CD14-positive monocyte (primary cell): ENCODE measurements around the gene IWS1. TPM values are rescaled to one million over a fixed set of nuclear protein-coding genes. Genes with fewer than 3 reads are reported as not detected.
A peak's percentile ranks its signal among the peaks of the same experiment; 100 is the strongest.

Source experiments
- DNase-seq, 3 donors: peaks; one replicate each; pipeline ENCODE4 v3.0.0-alpha.2; 2011 to 2022
- H2AFZ ChIP-seq: 2 replicates; pipeline ENCODE4 v1.6.0; 2012; ENCODE audit warnings: mild to moderate bottlenecking, low read depth, low read length, inconsistent platforms; ENCODE audit not compliant: insufficient read depth, poor library complexity, severe bottlenecking
- H3K27ac ChIP-seq, 2 donors: 1 replicate in 1 of 2; 2 replicates in 1 of 2; pipeline ENCODE4 v1.5.1; 2012 to 2013; ENCODE audit warnings: low read length in 2 of 2, control low read depth in 1 of 2, inconsistent platforms in 1 of 2, low read depth in 1 of 2, mild to moderate bottlenecking in 1 of 2
- H3K27me3 ChIP-seq, 2 donors: one replicate each; pipeline versions ENCODE4 v1.6.0 to v1.6.1; 2011 to 2013; ENCODE audit warnings: low read length in 2 of 2; ENCODE audit not compliant: control insufficient read depth in 2 of 2, insufficient read depth in 2 of 2
- H3K36me3 ChIP-seq, 2 donors: replicated peaks in 1 of 2; 1 replicate in 1 of 2; 2 replicates in 1 of 2; pipeline versions ENCODE4 v1.5.1 to v1.6.1; 2012 to 2013; ENCODE audit warnings: low read length in 2 of 2, control low read depth in 1 of 2, inconsistent platforms in 1 of 2, mild to moderate bottlenecking in 1 of 2; ENCODE audit not compliant: insufficient read depth in 2 of 2, control insufficient read depth in 1 of 2
- H3K4me1 ChIP-seq, 2 donors: 1 replicate in 1 of 2; 2 replicates in 1 of 2; pipeline versions ENCODE4 v1.5.1 to v1.6.1; 2012 to 2013; ENCODE audit warnings: low read length in 2 of 2, control low read depth in 1 of 2, inconsistent platforms in 1 of 2, mild to moderate bottlenecking in 1 of 2, moderate library complexity in 1 of 2; ENCODE audit not compliant: insufficient read depth in 2 of 2, control insufficient read depth in 1 of 2
- H3K4me2 ChIP-seq: replicated peaks from 2 replicates; pipeline ENCODE3; 2012; ENCODE audit warnings: low read length, moderate library complexity, mild to moderate bottlenecking; ENCODE audit not compliant: poor library complexity, severe bottlenecking; ENCODE audit errors: extremely low read depth
- H3K4me3 ChIP-seq, 3 experiments: fragments of 200-600 bp in 1 of 3; sonication (generic) in 1 of 3; replicated peaks in 1 of 3; 1 replicate in 2 of 3; 2 replicates in 1 of 3; pipeline ENCODE4 v1.5.1; 2011 to 2013; ENCODE audit warnings: low read length in 3 of 3, mild to moderate bottlenecking in 3 of 3, control low read depth in 2 of 3, low read depth in 2 of 3, inconsistent platforms in 1 of 3, moderate library complexity in 1 of 3
- H3K79me2 ChIP-seq: 2 replicates; pipeline ENCODE4 v1.6.0; 2012; ENCODE audit warnings: mild to moderate bottlenecking, control low read depth, inconsistent platforms, low read length, moderate library complexity; ENCODE audit not compliant: insufficient read depth
- H3K9ac ChIP-seq: 2 replicates; pipeline ENCODE4 v1.6.0; 2017; ENCODE audit warnings: low read length, mild to moderate bottlenecking; ENCODE audit not compliant: insufficient read depth, poor library complexity, severe bottlenecking
- H3K9me3 ChIP-seq, 2 donors: replicated peaks in 1 of 2; 1 replicate in 1 of 2; 2 replicates in 1 of 2; pipeline versions ENCODE4 v1.5.1 to v1.6.1; 2012 to 2013; ENCODE audit warnings: low read length in 2 of 2, control low read depth in 1 of 2; ENCODE audit not compliant: control insufficient read depth in 1 of 2, insufficient read depth in 1 of 2
- H4K20me1 ChIP-seq: 2 replicates; pipeline ENCODE4 v1.6.0; 2012; ENCODE audit warnings: mild to moderate bottlenecking, low read length, control low read depth, moderate library complexity; ENCODE audit not compliant: insufficient read depth
- H3K27ac Mint-ChIP-seq, 7 donors: one replicate each; pipeline ENCODE4 v1.8.0; 2020; ENCODE audit warnings: mild to moderate bottlenecking in 7 of 7, mixed read lengths in 7 of 7, moderate library complexity in 6 of 7, inconsistent platforms in 2 of 7
- H3K27me3 Mint-ChIP-seq, 3 donors: one replicate each; pipeline ENCODE4 v1.8.0; 2021 to 2022; ENCODE audit warnings: low read depth in 3 of 3, mild to moderate bottlenecking in 3 of 3, mixed read lengths in 3 of 3, moderate library complexity in 3 of 3, inconsistent platforms in 1 of 3
- H3K36me3 Mint-ChIP-seq, 2 donors: one replicate each; pipeline ENCODE4 v1.8.0; 2020; ENCODE audit warnings: mixed read lengths in 2 of 2, inconsistent platforms in 1 of 2, mild to moderate bottlenecking in 1 of 2
- H3K4me1 Mint-ChIP-seq: one replicate; pipeline ENCODE4 v1.8.0; 2020; ENCODE audit warnings: mild to moderate bottlenecking, mixed read lengths
- H3K4me3 Mint-ChIP-seq, 2 donors: one replicate each; pipeline ENCODE4 v1.8.0; 2020; ENCODE audit warnings: mild to moderate bottlenecking in 2 of 2, mixed read lengths in 2 of 2, moderate library complexity in 1 of 2
- H3K9me3 Mint-ChIP-seq, 7 donors: one replicate each; pipeline ENCODE4 v1.8.0; 2020 to 2022; ENCODE audit warnings: mixed read lengths in 7 of 7, mild to moderate bottlenecking in 6 of 7, moderate library complexity in 6 of 7, inconsistent platforms in 2 of 7
- WGBS: methylation state at CpG from one replicate; pipeline ENCODE4 v1.1.5; 2013; ENCODE audit warnings: missing lambda C conversion rate; ENCODE audit not compliant: insufficient coverage; 5-methylcytosine and 5-hydroxymethylcytosine counted together
- intact Hi-C, 2 donors: fragments of 100-400 bp; cut with micrococcal nuclease; formaldehyde crosslinking; loops; one replicate each; pipeline versions ENCODE4 v1.15.0 to v1.15.1; 2023
- polyA plus RNA-seq, 3 donors: library from polyadenylated mRNA; depleted of rRNA in 1 of 3; unstranded in 2 of 3; stranded (reverse) in 1 of 3; fragments of 300-500 nt in 2 of 3; fragments of >200 nt in 1 of 3; fragmentation: Illumina TruSeq in 2 of 3; gene quantifications; 1 replicate in 2 of 3; 2 replicates in 1 of 3; pipeline ENCODE4 v1.2.3, GENCODE V29; 2012 to 2021
- TF ChIP-seq, protein P1 (sequence below): fragments of 200-600 bp; IDR thresholded peaks from one replicate; pipeline ENCODE4 v1.8.0; 2022; ENCODE audit warnings: antibody characterized with exemption, mild to moderate bottlenecking

Gene IWS1
- polyA plus RNA-seq, 3 donors: 7.9 to 21.3 (median 15.6) TPM

DNA sequence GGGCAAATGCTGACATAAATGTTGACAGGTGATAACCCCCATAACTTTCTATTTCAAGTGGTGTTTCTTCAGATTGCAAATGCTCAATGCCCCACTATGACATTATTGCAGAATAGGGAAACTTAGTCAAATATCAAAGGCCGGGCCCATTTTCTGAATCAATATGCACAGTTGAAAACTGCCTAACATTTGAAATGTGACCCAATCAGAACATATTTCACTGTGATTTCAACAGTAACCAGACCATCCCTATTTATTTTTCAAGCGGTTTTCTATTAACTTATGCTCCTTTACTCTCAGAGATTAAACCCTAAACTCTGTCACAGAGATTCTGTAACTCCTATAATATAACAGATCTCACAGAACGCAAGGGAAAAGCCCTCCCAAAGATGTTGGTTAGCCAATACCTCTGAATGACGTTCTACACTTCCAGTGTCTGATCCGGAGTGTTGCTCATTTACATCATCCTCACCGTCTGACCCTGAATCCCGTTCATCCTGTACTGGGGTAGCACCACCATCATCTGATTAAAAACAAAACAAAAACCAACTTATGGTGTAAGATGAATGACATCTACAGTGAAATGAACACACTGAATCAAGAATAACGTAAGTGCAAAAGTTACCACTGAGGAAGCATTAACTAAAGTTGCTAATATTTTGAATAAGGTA lies 2.9 kb downstream of the IWS1 start:
- Histone ChIP-seq H3K79me2 (peaks cover 79% of the 10 kb centered on the region), H3K27me3 (no peaks in the 10 kb centered on the region), H3K4me2 (no peak overlapping the region), H2AFZ (no peak overlapping the region), H3K4me1 (peaks cover 18 to 23% of the 10 kb centered on the region in 2 donors), H3K9ac (no peak overlapping the region), H3K27ac (no peak overlapping the region), H4K20me1 (peaks cover 26% of the 10 kb centered on the region), H3K4me3 (no peak overlapping the region), H3K9me3 (no peaks in the 10 kb centered on the region), H3K36me3 (peaks cover 39 to 55% of the 10 kb centered on the region in 2 donors)
- Mint-ChIP-seq H3K36me3 (peaks cover 35 to 42% of the 10 kb centered on the region in 2 donors), H3K27me3 (no peaks in the 10 kb centered on the region), H3K9me3 (no peaks in the 10 kb centered on the region), H3K4me1 (peaks cover 17% of the 10 kb centered on the region), H3K27ac (peak overlapping the region in 2 of 7 donors; percentile 11 to 20), H3K4me3 (no peak overlapping the region)
- DNase-seq: no peak
- intact Hi-C loops: loop anchor here (5.0 to 10.0 kb wide), 3 partner anchors 99 to 504 kb away; partner anchors contain the start of genes SFT2D3 (in 2 of the 2) and SAP130 (in 1 of the 2)
- 95% methylated on average over 4 of the region's 8 CpGs for WGBS
- TF ChIP-seq, protein P1, sequence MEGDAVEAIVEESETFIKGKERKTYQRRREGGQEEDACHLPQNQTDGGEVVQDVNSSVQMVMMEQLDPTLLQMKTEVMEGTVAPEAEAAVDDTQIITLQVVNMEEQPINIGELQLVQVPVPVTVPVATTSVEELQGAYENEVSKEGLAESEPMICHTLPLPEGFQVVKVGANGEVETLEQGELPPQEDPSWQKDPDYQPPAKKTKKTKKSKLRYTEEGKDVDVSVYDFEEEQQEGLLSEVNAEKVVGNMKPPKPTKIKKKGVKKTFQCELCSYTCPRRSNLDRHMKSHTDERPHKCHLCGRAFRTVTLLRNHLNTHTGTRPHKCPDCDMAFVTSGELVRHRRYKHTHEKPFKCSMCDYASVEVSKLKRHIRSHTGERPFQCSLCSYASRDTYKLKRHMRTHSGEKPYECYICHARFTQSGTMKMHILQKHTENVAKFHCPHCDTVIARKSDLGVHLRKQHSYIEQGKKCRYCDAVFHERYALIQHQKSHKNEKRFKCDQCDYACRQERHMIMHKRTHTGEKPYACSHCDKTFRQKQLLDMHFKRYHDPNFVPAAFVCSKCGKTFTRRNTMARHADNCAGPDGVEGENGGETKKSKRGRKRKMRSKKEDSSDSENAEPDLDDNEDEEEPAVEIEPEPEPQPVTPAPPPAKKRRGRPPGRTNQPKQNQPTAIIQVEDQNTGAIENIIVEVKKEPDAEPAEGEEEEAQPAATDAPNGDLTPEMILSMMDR: no peak

DNA sequence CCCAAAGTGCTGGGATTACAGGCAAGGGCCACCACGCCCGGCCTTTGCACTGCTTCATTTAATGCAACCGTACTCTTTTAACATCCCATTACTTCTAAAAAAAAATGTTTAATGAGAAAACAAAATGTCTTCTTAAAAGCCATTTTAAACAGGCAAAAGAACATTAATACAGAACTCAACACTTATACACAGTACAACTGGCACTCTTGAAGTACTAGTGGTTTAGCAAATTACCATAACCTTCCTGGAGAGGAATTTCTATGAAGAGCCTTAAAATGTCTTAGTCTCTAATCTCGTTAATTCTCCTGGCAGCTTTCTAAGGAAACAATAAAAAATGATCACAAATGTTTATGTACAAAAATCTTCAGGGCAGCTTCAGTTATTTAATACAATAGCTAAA lies 5.9 kb downstream of the IWS1 start:
- Mint-ChIP-seq H3K4me1 (peaks cover 14% of the 10 kb centered on the region), H3K9me3 (peaks cover 0 to 6% (median 0%) of the 10 kb centered on the region in 7 donors), H3K4me3 (no peak overlapping the region), H3K27ac (no peak overlapping the region), H3K27me3 (peaks cover 0 to 1% (median 0%) of the 10 kb centered on the region in 3 donors), H3K36me3 (peaks cover 59 to 68% of the 10 kb centered on the region in 2 donors)
- Histone ChIP-seq H3K4me2 (no peak overlapping the region), H3K79me2 (peaks cover 100% of the 10 kb centered on the region), H3K36me3 (peaks cover 65 to 84% of the 10 kb centered on the region in 2 donors), H3K9ac (no peak overlapping the region), H3K4me3 (no peak overlapping the region), H3K27ac (no peak overlapping the region), H2AFZ (no peak overlapping the region), H4K20me1 (peaks cover 56% of the 10 kb centered on the region), H3K9me3 (peaks cover 6% of the 10 kb centered on the region in 2 donors), H3K27me3 (no peaks in the 10 kb centered on the region), H3K4me1 (peaks cover 9 to 11% of the 10 kb centered on the region in 2 donors)
- intact Hi-C loops: loop anchor here (5.0 to 10.0 kb wide), 3 partner anchors 96 to 507 kb away; partner anchors contain the start of genes SFT2D3 (in 2 of the 2) and SAP130 (in 1 of the 2)
- WGBS: no CpG with 5 or more reads among the region's 4 CpGs
- TF ChIP-seq, protein P1: no peak
- no peak for DNase-seq
